ENCODE data around the gene BACH2.
A peak's percentile ranks its signal among the peaks of the same experiment; 100 is the strongest.

BACH2 gene

DNA sequence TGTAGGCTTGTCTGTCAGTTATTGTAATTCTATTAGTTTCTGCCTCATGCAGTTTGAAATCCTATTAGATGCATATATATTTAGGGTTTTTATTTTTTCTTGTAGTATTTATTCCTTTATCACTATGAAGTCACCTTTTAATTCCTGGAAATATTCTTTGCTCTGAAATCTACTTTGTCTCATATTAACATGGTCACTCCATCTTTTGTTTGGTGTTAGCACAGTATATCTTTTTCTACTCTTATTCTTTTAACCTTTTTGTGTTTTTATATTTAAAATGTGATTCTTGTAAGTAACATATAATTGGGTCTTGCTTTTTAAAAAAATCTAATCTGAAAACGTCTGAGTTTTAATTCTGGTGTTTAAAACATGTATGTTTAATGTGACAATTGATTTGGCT lies 280.8 kb downstream of the BACH2 start:
- DNase-seq, result no peak

DNA sequence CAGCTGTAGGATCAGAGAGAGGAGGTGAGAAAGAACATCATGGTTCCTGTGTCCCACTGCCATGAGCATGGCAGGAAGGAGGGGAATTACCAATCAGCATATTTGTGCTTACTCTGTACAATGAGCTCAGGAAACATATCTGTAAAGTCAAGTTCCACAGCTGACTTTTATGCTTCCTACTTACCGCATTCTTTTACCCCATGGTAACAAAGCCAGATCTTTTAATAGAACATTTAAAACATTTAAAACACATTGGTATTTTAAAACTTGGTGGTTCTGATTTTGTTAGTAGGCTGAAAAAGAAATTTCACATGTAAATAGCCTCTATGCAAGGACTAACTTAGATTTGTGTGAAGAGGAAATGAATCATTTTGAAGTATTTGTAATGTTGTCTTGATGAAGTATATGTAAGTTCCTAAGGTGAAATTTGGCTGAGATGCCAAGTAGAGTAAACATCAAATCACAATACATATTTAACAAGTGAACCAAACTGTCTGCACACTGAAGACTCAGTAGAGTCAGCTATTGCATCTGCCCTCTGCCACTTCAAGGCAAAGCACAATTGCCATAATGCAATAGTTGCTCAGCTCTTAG lies 287.6 kb downstream of the BACH2 start:
- no peak for DNase-seq

DNA sequence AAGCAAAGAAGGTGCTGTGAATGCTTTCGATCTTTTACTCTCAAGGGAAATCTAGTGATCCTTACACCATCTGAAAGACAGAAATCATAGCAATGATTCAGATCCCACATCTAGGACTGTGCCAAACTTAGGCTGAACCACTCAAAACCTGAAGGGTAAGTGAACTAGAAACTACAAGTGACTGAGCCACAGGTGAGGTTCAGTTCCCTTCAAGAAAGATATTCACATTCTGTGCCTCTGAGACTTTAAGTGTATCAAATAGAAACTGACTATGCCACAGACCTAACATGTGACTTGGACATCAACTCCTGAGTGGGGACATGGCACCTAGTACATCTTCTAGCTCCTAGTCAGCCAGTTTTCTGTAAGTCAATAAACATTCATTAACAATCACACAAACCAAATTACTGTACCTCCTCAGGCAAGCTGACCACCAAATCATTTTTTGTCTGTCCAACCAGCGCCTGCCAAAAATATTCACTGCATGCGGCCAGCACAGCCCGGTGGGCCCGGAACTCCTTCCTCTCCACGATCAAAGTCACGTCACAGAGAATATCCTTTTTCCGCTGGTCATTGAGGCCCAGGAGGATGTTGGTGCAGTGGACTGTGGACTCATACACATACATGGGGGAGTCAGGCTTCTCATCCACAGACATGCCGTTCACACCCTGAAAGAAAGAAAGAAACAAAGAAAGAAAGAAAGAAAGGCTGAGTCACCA lies 288.3 kb downstream of the BACH2 start:
- DNase-seq, result no peak

DNA sequence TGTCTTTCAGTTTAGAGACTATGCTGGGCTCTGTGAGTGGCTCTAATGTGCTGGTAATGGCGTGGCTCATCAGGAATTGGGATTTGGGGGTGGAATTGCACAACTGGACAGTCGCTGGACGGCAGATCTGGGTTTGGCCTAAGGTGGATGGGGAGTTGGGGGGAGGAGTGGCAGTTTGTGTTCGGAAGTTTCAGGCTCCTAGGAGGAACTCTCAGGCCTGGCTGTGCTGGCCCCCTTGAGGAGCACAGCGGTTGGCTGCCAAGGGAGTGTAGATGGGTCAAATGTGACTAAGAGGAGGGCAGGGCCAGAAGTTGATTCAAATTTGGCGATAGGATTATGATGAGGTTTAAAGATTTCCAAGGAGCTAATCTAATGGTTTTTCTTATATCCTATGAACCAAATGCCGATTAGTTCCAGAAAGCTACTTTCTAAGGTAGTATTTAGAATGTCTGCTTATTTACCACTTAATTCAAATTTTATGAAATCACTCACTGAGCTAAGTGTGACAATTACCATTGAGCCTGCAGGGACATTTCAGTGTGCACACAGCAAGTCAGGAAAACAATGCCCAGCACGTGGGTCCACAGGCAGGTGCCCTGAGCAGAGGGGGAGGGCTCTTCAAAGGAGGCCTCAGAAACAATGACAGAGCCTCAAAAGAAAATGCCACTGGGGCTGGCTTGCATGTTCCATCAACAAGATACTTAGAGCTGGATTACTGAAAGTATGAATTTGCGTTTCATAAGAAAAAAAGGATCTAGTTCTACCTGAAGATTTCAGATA lies 291.4 kb downstream of the BACH2 start:
- no peak for DNase-seq

DNA sequence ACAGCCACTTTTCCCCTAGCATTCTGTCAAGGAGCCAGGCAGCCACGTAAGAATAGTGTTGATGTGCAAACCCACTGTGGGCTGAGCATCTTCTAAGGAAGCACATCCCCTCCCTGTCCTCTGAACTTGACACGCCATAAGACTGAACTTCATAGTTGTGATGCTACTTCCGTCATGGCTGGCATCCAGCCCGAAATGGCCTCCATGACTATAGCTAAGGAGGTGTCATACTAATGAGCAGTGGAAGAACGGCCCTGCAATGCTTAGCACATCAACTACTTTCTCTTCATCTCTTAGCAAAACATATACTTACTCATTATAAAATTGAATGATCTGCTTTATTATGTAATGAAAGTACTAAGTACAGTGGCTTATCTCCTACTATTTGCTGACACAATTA lies 292.1 kb downstream of the BACH2 start:
- DNase-seq, result no peak

DNA sequence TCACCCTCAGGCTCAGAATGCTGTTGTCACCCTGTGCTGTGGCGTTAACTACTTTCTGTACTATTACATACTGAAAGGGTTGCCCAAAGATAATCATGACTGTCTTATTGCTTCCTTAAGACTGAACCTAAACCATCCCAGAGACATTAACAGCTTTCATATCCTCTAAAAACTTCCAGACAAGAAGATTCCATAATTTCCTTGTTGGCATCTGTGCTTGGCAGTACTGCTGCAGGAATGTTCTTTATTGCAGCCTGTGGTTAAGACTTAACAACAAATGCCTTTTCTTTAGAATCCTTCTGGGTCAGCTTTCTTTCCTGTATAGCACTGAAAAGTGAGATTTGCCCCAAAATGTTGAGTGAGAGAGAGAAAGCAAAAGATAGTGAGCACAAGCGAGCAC lies 292.7 kb downstream of the BACH2 start:
- no peak for DNase-seq

DNA sequence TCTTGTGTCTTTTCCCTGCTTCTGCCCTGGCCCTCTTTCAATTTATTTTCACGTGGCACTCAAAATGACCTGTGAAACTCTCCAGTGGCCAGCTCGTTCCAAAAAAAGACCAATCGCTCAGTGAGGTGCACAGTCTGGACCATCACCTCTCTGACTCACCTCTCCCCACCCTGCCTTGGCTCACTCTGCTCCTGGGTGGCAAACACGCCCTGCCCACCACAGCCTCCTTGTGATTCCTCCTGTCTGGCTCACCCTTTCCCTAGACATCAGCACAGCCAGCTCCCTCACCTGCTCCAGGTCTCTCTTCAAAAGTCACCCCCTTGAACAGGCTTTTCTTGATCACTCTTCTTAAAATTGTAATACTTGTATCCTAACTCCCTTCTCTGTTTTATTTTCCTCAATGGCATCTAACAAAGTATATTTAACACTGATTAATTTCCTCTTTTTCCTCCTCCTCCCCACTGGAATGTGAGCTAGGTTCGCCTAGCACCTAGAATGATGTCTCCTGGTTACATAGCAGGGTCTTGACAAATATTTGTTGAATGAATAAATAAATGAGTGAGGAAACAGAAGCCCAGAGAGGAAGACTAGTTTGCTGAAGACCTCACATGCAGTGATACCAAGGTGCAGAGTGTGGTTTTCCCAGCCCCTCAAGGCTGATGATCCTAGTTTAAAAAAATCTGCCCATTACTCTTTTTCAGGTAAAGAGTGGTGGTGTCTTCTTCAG lies 293.4 kb downstream of the BACH2 start:
- DNase-seq, result no peak

DNA sequence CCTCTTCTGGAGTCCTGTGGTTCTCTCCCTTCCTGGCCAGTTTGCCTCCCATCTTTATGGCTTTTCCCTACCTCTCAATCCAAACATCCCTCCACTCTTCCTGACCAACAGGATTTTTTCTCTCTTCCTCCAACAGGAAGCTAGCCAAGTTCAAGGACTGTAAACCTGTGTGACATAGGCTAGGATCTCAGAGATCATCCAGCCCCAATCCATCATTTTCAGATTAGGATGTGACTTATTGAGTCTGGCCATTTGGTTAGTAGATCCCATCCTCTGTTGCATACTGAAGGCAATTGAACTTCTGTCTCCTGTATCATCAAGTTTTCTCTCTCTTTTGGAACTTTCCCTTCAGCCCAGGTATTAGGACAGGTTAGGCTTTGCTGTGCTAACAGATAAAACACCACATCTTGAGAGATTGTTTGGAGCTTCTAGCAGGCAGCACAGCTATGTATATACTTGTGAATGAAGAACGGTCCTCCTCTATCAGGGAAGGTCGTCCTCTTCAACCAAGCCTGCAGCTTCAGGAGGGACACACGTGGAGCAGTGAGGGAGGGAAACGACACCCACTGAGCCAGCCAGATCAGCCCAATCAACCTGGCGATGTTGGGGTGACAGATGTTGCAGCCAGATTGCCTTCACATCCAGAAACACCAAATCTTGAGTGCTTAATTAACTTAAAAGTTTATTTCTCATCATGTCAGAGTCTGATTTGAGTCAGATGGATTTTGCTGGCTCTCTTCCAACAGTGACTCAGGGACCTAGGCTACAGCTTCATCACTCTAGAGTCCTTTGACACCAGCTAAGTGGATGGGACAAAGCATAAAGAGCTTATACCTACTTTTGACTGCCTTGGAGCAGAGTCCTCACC lies 295.5 kb downstream of the BACH2 start:
- no peak for DNase-seq

DNA sequence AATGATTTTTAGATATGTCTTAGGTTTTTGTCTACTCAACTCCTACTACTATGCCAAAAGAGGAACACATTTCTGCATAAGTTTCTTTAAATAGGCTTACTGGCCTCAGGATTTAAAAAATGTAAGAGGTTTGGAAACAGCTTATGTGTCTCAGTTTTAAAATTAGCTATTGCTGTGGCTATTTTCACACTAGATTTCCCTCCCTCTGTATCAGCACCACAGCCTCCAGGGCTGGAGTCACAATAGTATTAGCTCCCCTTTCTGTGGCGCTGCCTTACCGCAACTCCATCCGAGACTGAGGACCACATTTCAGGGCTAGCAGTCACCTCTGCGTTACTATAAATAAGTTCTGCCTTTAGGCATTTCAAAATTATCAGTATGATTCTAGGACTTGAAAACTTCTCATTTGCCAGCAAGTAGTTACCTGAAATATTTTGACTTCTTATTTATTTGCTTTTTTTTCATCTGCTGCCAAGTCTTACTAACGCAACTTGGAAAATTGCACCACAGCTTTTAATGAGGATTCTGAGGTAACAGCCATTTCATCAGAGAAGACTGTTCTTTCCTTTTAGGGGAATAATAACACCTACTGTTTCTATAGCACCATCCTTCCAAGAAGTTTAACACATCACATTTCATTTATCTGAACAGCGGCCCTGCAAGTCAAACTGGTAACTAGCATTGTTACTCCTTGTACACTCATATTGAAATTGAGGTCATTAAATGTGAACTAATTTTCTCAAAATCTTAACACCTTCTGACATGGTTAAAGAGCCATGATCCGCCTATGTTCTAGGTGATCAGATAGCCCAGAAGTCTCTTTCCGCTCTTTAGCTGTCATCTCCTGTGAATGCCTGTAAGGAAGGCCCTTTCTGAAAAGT lies 296.5 kb downstream of the BACH2 start:
- peak; percentile 35 to 40 for DNase-seq

DNA sequence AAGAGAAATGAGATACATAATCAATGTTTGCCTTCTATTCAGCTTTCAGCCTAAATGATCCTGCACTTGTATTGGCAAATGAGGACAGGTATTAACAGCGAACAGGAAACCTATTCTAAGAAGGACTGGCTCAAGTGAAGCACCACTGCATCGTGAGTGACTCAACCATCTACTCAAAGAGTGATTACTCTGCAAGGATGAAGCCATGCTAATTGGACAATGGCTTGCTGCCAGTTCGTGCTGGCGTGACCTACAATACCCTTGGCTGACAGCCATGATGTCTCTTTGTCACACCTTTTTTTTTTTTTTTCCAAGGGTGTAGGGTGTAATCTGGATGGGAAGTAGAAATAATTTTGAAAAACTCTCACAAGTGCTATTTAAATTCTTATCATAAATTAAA lies 297.5 kb downstream of the BACH2 start:
- no peak for DNase-seq

DNA sequence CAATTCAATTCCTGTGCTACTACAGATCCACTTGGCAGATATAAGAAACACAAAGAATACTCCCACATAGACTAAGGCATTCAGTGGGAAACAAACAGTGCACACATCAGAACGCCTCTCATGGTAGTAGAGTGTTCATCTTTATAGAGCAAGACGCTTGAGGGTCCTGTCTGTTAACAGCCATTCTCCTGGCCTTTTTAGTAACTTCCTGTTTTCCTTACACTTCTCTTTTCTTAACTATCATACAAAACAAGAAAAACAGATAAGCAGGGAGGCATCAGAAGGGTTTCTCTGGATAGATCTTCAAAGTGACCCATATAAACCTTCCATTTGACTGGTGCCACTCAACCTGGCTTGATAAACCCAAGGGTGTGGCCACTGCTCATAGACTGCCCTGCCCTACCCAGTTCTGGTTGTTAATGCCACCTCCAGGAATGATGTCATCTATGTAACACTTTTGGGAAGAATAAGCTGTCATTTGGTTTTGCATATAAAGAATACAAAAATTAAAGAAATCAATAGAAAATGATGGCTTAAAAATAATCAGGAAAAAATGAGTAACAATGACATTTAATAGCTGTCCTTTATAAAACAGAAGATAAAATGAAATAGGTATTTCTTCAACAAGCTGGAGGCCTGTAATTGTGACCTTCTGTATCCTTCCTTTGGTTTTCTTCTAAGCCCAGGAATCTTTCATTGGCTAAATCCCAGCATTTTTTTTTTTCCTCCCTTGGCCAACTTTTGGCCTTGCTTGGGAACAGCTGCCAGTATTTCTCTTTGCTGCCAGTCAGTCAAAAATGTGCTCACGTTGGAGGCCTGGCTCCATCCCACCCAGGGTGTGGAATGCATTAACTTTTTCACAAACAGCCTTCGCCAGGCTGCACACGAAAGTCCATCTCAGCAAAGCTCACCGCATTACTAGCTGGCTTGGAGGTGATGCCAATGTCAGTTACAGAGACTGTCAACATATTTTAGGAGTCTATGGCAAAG lies 298.9 kb downstream of the BACH2 start:
- peak; percentile 41 to 46 for DNase-seq

DNA sequence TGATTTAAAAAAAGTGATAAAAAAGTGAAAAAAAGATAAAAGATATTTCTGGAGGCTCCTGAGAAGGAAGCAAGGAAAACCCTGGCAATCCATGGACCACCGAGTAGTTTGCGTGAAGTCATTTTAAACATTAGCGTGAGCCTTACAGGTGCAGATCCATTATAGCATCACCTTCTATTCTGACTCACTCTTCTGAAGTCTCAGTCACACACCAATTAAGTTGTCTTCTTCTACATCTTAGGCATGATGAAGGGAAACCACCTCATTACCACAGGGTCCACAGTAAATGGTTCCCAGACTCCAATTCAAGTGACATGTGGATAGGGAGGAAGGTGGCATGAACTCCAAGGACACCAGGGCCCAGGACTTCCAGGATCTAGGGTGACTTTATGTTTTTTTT lies 303.2 kb downstream of the BACH2 start:
- no peak for DNase-seq

DNA sequence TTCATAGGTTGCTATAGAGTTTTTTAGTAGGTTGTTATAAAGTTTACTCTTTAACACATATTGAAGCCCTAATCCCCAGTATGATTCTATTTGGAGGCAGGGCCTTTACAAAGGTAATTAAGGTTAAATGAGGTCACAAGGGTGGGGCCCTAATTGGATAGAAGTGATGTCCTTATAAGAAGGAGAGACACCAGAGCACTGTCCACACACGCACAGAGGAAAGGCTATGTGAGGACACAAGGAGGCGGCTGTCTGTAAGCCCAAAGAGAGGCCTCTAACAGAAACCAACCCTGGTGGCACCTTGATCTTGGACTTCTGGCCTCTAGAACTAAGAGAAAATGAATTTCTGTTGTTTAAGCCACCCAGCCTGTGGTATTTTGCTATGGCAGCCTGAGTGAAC lies 303.8 kb downstream of the BACH2 start:
- no peak for DNase-seq

DNA sequence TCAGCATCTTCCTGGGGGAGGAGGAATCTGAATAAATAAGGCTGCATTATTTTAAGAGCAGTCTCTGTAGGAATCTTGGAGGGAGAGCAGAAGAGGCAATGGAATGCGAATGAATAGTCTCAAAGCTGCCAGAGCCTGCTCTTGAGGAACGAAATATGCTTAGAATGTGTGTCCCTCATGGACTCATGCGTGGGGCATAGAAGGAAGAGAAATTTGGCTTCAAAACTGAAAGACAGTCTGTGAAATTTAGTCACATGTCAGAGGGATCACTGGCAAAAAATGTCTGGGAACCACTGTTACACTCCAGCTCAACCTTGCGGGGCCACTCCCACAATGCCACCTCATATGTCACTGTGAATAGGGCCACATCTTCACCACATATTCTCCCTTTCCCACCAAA lies 306.9 kb downstream of the BACH2 start:
- DNase-seq, result no peak

DNA sequence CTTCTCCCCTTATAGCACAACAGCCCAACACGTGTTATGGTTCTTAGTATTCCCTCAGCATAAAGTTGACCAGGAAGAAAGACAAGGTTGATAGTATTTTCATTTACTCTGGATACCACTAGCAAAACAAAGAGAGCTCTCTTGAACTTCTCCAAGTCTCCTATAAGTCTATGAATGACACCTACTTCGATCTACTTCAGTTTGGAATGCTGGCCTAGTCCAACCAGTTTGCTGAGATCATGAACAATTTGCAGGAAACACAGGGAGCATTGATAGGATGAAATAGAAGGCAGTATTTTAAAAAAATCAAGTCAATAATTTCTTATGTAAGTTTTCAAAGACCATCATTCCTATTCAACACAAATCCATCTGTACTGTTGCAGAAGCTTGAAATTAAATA lies 308.8 kb downstream of the BACH2 start:
- no peak for DNase-seq

DNA sequence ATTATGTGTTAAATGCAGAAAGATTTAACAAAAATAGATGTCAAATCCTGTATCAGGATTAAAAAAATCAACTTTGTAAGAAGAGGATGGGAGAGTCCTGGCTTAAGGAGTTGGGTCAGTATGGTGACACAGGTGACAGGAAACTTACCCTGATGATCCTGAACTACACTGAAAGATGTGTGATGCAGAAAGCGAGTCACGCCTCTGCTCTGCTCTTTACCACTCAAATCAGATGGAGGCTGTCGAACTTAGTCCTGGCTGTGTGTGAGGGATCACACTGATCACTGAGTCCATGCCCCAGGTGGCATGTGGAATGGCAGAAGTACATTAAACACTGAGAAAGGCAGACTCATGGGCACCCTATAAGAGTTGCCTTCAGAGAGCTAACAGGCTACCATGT lies 309.5 kb downstream of the BACH2 start:
- DNase-seq, result no peak

DNA sequence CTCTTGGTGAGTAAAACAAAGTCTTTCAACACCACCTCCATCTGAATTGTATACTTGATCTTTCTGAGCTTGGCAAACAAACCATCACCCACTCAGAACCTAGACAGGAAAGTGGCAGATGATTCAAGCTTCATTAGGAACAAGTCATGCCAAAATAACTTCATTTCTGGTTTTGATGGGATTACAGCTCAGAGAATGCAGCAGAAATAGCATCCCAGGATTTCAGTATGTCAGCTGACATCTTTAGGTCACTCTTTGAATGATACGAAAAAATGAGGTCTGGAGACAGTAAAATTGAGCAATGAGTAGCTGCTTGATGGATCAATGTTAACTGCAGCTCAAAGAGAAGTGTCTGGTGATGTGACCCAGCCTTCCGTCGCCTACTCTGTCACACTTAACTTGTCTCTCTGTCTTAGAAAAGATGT lies 310.0 kb downstream of the BACH2 start:
- peak in 1 of 2 donors; percentile 30 for DNase-seq

DNA sequence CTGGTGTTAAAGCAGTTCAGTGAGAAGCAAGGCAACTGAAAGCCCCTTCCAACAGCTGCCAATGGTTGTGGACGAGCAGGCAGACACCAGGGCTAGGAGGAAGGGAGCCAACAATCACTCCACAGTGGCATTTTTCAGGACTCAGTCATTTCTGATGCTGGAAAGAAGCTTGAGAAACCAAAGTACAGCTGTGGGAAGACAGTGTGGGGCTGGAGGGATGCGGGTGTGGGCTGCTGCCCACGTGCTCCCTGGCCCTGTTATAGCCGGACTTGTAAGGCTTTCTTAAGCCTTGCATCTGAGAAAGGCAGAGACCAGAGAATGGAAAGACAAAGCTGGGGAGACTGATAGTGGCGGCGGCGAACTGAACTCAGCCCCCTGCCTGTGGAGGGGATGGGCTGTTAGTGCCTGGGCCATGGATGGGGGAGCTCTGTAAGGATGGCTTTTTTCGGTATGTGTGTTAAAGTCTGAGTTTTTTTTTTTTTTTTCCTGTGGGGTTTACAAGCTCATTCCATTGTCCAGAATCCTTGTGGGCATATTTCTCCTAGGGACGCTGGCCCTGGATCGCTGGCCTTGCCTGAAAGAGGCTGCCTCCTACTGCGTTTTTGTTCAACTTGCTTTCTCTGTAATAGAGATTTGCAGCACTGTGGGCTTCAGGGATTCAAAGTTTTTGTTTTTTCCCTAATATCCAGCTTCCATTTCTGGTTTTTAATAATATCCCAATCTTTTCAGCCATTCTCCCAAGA lies 310.7 kb downstream of the BACH2 start:
- DNase-seq, result no peak
